ENCODE measurements around the gene CNTN4.

CNTN4 gene

DNA sequence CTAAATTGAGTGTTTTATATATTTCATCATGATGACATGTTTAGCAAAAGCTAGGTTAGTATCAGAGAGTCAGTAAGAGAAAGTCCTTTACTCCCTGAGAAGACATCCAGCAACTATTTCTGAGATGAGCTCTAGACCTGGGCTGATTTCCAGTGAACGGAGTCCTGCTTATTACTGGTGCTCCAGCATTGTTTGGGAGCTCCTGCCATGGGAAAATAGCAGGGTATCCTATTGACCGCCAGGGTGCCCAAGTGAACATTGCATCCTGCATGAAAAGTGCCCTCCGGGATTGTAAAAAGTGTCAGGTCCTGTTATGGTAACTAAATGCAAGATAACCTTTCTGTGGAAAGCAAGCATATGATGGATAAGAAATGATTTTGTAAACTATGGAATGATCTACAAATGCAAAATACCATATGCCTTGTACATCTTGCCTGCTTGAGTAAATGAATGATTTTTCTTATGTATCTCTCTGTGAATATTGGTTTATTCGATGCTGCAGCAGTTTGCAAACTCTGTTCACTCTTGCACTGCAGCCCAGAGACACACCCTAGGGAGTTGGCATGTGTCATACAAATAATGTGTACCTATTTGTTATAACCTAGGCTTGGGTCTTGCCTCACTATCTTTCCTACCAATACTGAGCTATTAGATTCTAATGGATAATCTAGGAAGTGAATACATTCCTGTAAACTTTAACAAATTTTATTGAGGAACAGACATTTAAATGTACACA is 914.8 kb downstream of the CNTN4 start:
- in situ Hi-C loops (cut with MboI; ENCODE audit: low sequenced_read_pairs) = no loop called here

DNA sequence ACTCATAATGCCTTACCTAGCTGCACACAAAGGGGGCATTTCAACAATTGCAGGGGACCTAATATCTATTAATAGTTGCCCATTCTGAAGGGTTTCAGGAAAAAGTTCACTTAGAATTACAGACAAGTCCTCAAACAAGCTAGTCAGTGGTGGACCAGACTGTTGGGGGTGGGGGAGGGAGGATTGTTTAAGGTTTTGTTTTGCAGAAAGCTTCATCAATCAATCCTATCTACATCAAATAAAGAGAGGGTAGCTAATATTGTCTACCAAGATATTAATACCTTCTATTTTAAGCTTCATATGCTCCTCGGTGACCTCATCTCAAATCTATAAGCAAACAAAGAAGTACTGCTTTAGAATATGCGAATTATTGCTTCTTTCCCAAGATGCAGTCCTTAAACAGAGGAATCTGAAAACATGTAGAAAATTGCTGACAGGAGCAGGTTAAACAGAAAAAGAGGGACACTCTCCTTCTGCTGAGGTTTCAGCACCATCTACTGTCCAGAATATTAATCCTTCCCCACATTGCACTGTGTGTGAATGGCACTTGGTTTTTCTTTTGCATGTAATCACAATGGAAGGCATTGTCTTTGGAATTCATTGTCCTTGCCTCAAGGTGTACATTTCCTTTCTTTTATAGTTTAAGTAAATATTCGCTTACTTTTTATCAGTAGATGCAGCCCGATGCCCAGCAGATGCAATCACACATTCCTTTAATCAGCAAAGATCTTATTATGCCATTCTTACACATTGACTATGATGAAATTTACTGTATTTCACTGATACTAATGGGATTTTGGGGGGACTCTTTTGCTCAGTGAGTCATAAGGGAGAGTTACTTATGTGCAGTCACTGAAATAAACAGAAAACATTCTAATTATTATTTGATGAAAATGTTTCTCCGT is 916.8 kb downstream of the CNTN4 start:
- in situ Hi-C loops (cut with MboI; ENCODE audit: low sequenced_read_pairs) = no loop called here

DNA sequence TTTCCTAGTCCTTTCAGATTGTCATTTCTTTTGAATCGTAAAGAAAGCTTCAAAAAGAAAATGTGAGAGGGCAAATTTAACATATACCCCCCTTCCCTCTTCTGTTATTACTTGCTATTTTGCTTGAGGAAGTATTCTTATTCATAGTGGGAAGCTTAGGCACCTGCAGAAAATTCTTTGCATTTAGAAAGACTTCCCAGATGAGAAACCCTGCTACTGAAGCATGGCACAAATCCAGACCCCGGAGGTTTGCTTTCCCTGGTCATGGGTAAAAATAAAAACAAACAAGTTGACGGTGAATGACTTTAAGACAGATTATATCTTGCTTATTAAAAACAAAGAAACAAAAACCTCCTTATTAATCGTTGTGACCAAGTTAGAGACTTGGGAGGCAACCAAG is 917.6 kb downstream of the CNTN4 start:
- in situ Hi-C loops (cut with MboI; ENCODE audit: low sequenced_read_pairs) = no loop called here

DNA sequence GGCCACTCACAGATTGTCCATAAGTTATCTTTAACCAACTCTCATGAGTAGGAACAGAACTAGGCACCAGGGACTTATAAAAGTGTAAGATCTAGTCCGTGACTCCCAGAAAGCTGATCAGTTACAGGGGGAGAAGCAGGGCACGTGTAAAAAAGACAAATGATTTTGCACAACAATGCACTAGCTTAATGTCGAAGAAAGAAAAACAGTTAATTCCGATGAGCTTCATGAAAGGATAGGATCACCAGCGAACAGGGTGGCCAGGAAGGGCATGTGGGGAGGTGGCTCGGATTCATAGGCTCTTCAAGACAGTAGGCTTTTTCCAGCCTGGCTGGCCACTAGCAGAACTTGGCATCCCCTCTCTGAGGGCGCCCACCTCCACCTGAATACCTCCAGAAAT is 921.5 kb downstream of the CNTN4 start:
- in situ Hi-C loops (cut with MboI; ENCODE audit: low sequenced_read_pairs) = no loop called here

GRCh38 chr3:3023111-3023745 is 924.6 kb downstream of the CNTN4 start:
- in situ Hi-C loops (cut with MboI; ENCODE audit: low sequenced_read_pairs) = no loop called here

GRCh38 chr3:3027976-3028567 is 929.4 kb downstream of the CNTN4 start:
- in situ Hi-C loops (cut with MboI; ENCODE audit: low sequenced_read_pairs) = no loop called here

DNA sequence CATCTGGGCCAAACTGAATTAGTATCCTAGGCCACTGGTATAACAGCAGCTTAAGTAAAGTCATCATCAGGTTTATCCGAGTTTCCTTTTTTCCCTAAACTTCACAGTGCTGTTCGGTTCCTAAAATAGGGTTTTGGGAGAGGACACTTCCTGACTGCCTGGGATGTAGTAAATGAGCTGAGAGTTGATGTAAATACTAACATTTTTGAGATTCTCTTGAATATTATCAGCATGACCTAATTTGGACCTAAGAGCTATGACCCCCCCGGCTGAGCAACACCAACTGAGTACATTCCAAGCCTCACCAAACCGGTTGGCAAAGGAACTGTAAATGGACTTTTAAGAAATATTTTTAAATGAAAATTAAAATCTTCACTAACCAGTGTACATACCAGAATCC is 932.7 kb downstream of the CNTN4 start:
- in situ Hi-C loops (cut with MboI; ENCODE audit: low sequenced_read_pairs) = no loop called here

DNA sequence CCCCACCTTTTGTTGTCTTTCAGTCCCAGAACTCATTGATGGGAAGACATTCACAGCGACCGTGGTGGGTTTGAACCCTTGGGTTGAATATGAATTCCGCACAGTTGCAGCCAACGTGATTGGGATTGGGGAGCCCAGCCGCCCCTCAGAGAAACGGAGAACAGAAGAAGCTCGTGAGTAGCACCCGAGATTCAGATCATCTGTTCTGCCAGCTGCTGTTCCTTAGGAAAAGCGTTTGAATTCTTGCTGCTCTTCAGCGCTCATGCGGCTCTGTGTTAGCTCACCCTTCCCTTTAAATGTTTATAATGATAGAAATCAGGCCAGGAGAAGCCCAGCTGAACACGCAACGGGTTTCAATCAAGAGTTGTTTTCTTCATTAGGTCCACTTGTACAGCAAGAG is 938.5 kb downstream of the CNTN4 start:
- in situ Hi-C loops (cut with MboI; ENCODE audit: low sequenced_read_pairs) = no loop called here

- in situ Hi-C loops (cut with MboI; ENCODE audit: low sequenced_read_pairs) = no loop called here
Measured at GRCh38 chr3:3038201-3038991, 939.7 kb downstream of the CNTN4 start.

GRCh38 chr3:3053974-3054373 is 955.3 kb downstream of the CNTN4 start:
- in situ Hi-C loops (cut with MboI; ENCODE audit: low sequenced_read_pairs) = no loop called here

DNA sequence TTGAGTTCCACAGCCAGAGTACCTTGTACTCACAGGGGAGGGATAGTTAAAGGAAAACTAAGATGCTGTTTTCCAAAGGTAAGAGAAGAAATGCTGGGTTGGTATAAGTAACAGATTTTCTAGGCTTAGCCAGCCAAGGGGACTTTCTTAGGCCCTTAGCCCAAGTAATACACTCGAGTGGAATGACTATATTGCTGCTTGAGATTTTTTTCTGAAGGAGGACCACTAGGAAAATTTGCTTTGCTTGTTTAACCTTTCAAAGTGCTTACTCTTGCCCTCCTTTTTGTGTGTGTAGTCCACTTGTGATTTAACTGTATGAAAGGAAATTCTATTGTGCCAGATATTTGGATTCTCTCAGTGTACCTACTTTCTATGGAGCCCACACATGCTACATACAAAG is 961.0 kb downstream of the CNTN4 start:
- in situ Hi-C loops (cut with MboI; ENCODE audit: low sequenced_read_pairs) = no loop called here

DNA sequence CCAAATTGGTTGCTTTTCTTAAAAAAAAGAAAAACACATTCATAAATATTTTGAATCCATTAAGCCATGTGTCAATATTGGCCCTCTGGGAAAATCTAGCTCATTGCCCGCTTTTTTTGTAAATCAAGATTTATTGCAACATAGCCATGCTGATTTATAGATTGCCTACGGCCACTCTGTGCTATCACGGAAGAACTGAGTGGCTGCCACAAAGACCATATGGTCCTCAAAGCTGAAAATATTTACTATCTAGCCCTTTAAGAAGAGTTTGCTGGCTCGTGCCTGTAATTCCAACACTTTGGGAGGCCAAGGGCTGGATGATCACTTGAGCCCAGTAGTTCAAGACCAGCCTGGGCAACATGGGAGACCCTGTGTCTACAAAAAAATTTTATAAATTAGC is 965.6 kb downstream of the CNTN4 start:
- in situ Hi-C loops (cut with MboI; ENCODE audit: low sequenced_read_pairs) = no loop called here

DNA sequence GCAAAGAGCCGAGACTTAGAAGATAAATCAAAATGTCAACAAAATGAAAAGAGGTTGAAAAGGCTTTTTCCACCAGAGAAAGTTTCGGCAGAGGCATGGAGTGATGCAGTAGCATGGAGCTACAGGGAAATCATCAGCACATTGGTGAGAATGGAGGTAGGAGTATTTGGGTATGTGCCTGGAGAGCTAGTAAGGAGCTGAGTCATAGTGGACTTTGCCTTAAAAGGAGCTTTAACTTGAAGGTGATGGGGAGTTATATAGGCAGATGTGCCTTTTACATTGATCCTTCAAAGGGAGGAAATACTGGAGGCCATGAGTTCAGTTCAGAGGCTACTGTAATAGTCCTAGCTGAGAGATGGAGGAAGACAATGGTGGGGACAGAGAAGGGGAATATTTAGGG is 967.2 kb downstream of the CNTN4 start:
- in situ Hi-C loops (cut with MboI; ENCODE audit: low sequenced_read_pairs) = no loop called here

DNA sequence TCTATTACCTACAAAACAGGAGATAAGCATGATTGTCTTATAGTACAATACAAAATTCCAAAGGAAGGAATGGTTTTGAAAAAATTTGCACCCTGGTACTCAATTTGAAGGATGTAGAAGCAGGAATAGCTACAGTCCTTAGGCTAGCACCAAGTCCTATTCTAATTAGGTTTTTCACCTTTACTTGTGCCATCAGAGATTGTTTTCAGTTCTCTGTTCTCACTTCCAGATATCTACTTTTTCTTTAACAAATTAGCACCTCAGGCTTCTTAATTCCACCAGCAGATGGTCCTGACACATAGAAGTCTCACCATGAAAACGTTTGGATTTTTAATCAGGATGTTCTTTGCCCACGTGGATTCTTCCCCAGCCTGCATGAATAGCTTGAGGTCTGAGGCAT is 967.7 kb downstream of the CNTN4 start:
- in situ Hi-C loops (cut with MboI; ENCODE audit: low sequenced_read_pairs) = no loop called here

- in situ Hi-C loops (cut with MboI; ENCODE audit: low sequenced_read_pairs) = no loop called here
Measured at GRCh38 chr3:3066910-3067309, 968.2 kb downstream of the CNTN4 start.

DNA sequence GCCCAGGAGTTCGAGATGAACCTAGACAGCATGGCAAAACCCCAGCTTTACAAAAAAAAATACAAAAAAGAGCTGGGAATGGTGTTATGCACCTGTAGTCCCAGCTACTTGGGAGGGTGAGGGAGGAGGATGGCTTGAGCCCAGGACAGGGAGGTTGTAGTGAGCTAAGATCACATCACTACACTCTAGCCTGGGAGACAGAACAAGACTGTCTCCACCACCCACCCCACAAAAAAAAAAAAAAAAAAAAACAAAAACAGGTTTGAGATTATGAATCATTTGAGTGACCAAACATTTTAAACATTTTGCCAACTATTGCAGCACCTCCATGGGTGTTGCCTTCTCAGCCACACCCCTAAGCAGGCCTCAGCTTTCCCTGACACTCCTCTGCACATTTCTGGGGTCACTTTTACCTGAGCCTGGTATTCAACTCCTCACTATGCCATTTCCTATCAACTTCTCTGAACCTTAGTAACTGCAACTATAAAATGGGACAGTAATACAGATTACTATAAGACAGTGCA is 969.8 kb downstream of the CNTN4 start:
- in situ Hi-C loops (cut with MboI; ENCODE audit: low sequenced_read_pairs) = no loop called here

DNA sequence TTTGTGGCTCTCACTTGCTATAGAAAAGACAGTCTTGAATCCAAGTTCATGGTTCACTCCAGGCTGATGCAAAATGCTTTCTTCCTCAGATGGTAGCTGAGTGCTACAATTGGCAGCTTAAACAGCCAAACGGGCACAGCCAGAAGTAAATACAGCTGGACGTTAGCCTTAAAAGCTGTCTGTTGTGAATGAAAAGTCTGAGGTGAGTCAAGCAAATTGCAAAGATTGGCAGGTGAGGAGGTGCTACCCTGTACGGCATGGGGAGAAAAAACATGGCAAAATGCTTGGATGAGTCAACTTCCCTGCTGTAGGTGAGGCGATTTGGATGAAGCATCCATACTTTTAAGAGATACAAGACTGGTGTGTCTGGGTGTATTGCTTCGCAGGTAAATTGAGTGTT is 971.1 kb downstream of the CNTN4 start:
- in situ Hi-C loops (cut with MboI; ENCODE audit: low sequenced_read_pairs) = no loop called here

DNA sequence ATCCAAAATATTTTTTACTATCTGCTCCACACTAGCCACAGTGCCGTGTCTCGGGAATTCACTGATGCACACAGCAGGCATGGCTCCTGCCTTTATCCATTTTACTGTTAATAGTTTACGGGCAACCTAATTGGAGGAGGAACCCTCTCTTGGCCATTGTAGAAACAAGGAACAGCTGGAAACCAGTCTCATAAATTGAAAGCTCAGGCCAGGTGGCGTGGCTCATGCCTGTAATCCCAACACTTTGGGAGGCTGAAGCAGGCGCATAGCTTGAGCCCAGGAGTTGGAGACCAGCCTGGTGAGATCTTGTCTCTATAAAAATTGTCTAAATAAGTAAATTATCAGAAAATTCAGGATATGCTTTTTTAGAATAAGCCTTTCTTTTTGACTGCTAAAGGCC is 972.5 kb downstream of the CNTN4 start:
- in situ Hi-C loops (cut with MboI; ENCODE audit: low sequenced_read_pairs) = no loop called here

DNA sequence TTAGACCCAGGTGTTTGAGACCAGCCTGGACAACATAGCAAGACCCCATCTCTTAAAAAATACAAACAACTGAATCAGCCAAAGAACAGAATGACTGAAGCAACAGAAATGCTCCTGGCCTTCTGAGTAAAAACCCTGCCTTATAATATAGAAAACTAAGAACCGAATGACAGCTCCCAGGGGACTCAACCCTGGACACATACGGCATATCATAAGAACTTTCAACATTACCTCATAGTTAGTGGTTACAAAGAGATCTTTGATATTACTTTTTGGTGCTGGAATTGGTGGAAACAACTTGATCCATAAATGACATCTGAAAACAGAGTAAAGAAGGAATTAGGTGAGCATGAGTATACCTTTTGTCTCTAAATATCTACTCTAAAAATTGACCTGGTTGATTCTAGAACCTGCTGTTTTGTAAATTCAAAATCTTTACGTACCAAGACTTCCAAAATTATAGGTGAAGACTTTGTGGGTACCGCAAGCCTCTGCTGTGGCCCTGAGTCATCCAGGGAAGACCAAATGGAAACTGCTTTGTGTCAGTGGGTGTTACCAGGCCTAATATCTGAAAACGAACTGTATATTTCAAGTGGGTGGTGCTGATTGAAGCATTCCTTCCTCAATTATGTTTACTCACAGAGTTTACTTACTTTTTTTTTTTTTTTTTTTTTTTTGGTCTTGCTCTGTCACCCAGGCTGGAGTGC is 976.0 kb downstream of the CNTN4 start:
- in situ Hi-C loops (cut with MboI; ENCODE audit: low sequenced_read_pairs) = no loop called here

GRCh38 chr3:3080309-3080708 is 981.6 kb downstream of the CNTN4 start:
- in situ Hi-C loops (cut with MboI; ENCODE audit: low sequenced_read_pairs) = no loop called here
